Ovary (tissue), 3 donors: ENCODE results near the gene LIMK2.

Experiments
- CTCF ChIP-seq, 3 donors: fragments of 450-650 bp in 2 of 3; fragments of 200-600 bp in 1 of 3; IDR thresholded peaks; one replicate each; pipeline versions ENCODE4 v1.5.1 to v1.8.0; 2016 to 2022; ENCODE audit warnings: antibody characterized with exemption in 3 of 3, mild to moderate bottlenecking in 1 of 3
- EP300 ChIP-seq: sonication (generic); formaldehyde crosslinking; IDR thresholded peaks from one replicate; pipeline ENCODE4 v1.6.1; 2017; ENCODE audit warnings: antibody characterized with exemption
- POLR2A ChIP-seq: fragments of 450-650 bp; IDR thresholded peaks from one replicate; pipeline ENCODE4 v1.6.1; 2017; ENCODE audit warnings: antibody characterized with exemption, mild to moderate bottlenecking, moderate library complexity
- donor health status: DM: no; HTN: no; CAD: no.

GRCh38 chr22:31230871-31231621 is 18.9 kb downstream of the LIMK2 start:
- TF ChIP-seq CTCF (IDR thresholded peaks at IDR 0.05) = peak; percentile 30 to 72 (median 57)
- no peak for TF ChIP-seq EP300
- TF ChIP-seq POLR2A = no peak
